HTR-8/SVneo (cell line): ENCODE measurements around the gene IRF2BP1.

Experiments used
- DNase-seq: peaks from one replicate; pipeline ENCODE4 v3.0.0; 2011; ENCODE audit warnings: low spot score, mixed read lengths; ENCODE audit not compliant: insufficient read length
- FAIRE-seq: peaks from 2 replicates; lab custom pipeline; 2011; peaks lifted over from hg19 to GRCh38; lab: Jason Lieb, UNC

IRF2BP1 gene

DNA sequence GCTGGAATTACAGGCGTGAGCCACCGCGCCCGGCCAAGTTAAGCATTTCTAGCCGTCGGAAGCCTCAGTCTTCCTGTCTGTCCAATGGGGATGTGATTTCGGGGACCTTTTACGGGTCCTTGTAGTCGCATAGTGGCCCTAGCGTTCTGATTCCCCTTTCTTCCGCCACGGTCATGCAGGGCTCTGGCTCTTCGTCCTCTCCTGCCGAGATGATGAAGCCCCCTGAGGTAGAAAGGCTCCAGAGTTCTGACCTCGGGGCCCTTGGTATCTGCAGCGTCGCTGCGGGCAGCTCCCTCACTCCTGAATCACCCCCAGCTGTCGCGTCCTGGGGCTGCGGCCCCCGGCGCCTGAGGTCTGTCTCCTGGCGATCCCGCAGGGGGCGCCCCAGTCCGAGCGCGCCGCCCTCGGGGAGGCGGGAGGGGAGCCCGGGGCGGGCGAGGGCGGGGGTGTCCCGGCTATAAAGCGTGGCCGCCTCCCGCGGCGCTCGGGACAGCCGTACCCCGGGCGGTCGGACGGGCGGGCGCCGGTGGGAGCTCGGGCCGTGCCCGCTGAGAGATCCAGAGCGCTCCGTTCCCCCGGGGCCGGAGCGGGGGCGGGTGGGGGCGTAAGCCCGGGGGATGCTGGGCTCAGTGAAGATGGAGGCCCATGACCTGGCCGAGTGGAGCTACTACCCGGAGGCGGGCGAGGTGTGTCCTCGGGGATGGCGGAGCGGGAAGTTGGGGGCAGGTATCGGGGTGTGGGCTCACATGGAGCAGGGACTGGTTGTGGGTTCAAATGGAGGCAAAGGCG lies 21.9 kb downstream of the IRF2BP1 start, which contains the start of gene FOXA3:
TSS of gene FOXA3 (plus strand) at position 487 of the 789 bp plus-strand sequence. CDS start at position 618, 131 bp downstream.
- FAIRE-seq, result no peak
- DNase-seq, result no peak

DNA sequence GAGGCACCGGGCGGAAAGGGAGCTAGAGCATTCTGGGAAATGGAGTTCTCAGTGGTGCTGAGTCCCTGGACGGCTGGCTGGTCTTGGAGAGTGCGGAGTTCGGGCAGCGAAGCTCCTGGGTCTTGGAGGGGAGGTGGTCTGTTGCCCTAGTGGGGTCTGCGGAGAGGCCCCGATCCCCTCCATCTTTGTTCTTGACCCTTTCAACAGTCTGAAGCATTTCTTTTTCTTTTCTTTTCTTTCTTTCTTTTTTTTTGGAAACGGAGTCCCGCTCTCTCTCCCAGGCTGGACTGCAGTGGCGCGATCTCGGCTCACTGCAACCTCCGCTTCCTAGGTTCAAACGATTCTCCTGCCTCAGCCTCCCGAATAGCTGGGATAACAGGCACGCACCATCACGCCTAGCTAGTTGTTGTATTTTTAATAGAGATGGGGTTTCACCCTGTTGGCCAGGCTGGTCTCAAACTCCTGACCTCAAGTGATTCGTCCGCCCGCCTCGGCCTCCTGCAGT lies 22.6 kb downstream of the IRF2BP1 start:
- FAIRE-seq (no peak), DNase-seq (no peak)

DNA sequence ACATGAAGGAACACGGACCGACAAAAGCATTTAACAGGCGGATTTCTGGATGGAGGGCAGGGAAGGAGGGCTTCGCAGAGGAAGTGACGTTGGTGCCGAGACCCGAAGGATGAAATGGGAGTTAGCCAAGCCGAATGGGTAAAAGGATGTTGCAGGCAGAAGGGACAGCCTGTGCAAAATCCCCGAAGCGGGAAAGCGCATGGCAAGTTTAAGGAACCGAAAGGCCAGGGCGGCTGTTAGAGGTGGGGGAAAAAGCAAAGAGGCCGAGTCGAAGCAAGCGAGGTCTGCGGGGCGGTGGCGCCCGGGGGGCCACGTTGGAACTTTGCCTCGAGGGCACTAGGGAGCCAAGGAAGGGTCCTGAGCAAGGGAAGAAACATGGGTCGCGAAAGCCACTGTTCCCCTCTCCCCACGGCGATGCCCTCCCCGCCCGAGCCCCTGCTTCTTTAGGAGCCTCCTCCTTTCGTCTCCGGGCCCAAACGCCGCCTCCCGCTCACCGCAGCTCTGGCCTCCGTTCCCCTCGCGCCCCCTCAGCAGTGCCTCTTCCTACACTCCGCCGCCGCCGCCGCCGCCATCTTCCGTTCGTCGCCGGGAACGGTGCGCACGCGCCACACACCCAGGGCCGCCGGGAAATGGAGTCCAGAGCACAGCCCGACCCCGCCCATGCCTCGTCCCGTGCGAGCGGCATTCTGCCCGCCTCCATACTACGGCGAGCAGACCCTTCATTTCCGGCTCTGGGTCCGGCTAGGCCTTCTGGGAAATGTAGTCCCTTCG lies 23.2 kb downstream of the IRF2BP1 start, which contains the start of gene SYMPK:
TSS of gene SYMPK (minus strand) at position 584 of the 771 bp plus-strand sequence. CDS start 8,652 bp downstream, outside the sequence.
- peak; percentile 100 for DNase-seq
- peak; percentile 96 for FAIRE-seq

DNA sequence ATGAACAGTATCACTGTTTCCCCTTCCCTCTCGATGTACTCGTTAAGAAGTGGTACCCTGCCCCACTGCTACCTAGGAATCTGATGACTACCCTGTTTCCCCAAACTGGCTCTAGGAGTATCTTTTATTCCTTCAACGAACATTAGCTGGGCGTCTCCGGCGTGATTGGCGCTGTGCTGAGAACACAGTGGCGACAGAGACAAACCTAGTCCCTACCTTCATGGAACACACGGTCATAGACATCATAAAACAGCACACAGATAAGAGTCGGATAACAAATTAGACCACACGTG lies 23.7 kb downstream of the IRF2BP1 start:
- FAIRE-seq (no peak), DNase-seq (no peak)

DNA sequence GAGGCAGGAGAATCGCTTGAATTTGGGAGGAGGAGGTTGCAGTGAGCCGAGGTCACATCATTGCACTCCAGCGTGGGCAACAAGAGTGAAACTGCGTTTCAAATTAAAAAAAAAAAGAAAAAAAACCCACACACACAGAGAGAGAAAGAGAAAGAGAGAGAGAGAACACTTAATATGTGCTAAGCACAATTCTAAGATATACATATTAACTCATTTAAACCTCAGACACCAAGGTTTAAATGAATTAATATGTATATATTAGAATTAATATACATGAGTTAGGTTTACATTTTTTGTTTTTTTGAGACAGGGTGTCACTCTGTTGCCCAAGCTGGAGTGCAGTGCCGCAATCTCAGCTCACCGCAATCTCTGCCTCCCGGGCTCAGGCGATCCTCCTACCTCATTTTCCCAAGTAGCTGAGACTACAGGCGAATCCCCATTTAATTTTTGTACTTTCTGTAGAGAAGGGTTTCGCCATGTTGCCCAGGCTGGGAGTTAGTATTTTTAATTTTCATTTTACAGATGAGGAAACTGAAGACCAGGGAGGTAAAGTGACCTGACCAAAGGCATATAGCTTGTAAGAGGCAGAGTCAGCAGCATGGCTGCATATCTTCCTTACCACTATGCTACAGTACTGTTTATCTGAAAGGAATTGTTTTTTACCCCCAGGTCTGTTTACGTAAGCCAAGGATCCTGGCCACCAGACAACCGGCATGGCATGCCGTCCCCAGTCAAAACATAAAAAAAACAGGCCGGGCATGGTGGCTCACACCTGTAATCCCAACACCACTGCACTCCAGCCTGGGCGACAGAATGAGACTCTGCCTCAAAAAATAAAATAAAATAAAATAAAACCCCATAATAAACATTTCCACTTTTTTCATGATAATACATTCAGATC lies 25.3 kb downstream of the IRF2BP1 start:
- no peak for DNase-seq
- no peak for FAIRE-seq

DNA sequence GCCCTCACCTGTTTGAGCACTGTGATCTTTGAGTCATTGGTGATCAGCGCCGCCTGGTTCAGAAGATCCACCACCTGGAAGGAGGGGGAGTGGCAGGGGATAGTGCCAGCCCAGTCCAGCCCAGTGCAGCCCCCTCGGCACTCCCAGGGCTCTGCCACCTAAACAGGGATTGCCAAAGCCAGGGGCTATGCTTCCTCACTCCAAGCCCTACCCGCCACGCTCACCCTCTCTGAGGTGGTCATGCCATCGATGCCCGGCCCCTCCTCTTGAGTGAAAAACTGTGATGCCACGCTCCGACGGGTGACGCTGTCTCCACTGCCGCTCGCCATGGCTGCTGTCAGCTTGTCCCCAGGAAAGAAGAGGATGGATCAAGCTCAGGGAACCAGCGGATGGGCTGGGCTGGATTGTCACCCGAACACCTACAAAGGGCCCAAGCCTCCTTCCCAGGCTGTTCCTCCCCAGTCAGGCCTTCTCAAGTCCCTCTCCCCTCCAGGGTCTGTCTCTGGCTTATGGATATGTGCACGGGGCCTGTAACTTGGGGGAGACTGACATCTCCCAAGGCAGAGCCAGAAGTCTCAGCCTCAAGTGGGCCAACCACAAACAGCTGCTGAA lies 31.7 kb downstream of the IRF2BP1 start:
- peak; percentile 66 for FAIRE-seq
- no peak for DNase-seq

DNA sequence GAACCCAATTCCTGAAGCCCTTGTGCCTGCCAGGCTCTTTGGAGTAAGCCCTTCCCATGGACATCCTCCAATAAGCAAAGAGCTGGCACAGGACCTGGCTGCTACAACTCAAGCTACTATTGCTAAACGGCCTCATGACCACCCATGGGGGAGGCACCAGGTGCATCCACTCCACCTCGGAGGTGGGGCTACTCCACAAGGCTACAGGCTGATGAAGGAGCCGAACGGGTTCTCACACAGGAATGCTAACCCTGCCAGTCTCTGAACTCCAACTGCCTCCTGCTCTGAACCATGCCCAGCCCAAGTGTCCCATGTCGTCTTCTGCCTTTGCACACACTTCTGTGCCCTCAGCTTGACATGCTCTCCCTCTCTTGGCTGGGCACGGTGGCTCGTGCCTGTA lies 33.0 kb downstream of the IRF2BP1 start:
- FAIRE-seq (no peak), DNase-seq (no peak)

DNA sequence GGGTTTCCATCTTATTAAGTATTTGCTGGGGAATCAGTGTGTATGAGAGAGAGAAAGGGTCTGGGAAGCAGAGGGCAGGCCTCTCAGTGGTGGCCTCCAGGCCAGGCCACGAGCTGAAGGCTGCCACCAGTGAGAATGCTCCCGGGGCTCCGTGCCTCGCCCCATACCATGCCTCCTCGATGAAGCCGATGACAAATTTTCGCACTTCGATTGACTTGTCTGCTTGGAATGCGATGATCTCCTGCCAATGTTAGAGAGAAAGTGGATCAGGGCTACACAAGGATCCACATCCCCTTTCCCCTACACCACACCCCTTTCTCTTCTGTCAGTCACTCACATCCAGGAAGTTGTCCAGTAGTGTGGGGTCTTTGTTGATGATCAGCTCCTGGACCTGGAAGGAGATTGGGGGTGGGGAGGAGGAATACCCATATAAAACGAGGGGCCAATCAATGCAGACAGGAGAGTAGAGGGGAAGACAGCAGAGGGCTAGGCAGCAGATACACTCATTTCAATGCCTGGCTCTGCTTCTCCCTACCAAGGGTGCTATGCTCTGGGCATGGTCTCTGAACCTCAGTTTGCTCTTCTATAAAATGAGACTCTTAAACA lies 33.7 kb downstream of the IRF2BP1 start:
- DNase-seq (no peak), FAIRE-seq (no peak)

DNA sequence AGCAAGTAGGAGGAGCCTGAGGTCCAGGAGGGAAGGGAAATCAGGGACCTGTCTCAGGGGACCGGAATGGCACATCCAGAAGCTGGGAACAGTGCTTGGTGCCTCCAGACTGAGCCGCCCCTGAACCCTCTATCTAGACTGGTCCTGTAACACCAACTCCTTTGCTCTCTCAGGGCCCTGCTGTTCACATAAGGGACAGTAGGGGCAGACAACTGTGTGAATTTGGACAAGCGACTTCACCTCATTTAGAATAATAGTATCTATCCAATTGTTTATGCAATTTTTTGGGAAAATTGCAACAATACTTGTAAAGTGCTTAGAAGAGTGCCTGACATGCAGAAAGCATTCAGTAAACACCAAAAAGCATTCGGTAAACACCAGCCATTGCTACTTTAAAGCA lies 37.0 kb downstream of the IRF2BP1 start:
- FAIRE-seq (no peak), DNase-seq (no peak)

DNA sequence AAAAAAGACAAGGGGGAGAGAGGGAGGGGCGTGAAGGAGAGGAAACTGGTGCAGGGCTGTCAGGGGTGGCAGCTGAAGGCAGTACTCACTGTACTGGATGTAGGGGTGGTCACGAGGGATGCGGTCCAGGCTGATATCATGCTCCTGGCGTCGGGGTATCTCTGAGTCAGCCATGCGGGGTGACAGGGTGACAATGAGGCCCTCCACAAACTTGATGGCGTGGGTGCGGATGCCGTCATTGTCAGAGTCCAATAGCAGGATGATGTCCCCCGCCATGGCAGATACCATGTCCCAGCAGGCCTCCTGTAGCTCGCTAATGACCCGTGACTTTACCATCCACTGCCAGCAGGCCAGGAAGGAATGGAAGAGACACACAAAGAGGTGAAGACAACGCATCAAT lies 38.3 kb downstream of the IRF2BP1 start:
- DNase-seq (no peak), FAIRE-seq (peak; percentile 20)

DNA sequence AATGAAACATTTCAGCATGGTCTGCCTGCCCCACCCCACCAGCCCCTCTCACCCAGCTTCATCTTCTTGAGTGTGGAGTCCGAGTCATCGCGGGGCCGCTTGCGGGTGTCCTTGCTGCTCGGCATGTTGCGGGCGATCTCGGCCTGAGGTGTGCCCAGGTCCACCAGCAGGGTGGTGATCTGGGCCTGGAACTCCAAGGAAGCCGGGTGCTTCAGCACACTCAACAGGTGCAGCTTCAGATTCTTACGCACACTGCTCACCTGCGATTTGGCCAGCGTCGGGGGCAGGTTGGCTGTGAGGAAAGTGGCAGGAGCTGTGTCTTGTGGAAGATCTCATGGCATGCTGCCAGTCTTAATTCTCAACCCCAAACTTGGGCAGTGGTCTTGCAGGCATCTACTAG lies 43.7 kb downstream of the IRF2BP1 start:
- FAIRE-seq (no peak), DNase-seq (no peak)

DNA sequence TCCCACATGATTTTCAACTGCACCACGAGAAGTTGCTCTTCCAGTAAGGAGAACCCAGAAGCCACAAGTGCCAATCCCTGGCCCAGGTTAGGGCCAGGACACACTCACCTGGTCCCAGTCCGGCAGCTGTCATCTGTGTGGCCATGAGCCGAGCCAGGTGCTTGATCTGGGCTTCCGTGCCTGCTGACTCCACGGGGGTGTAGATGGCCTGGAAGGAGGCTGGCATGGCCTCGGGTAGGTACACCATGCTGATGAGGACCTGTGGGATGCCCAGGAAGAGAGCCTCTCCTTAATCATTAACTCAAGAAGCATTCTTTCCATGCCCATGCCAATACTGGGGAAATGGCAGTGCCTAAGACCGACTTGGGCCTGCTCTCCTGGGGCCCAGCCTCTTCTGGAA lies 51.0 kb downstream of the IRF2BP1 start:
- no peak for FAIRE-seq
- DNase-seq, result no peak
